OCI-LY7 (cell line): ENCODE measurements around the gene DNAI1. TPM values are rescaled to one million over a fixed set of nuclear protein-coding genes. Genes with fewer than 3 reads are reported as not detected.
A peak's percentile ranks its signal among the peaks of the same experiment; 100 is the strongest.

Experiments
- BruUV-seq: library from RNA; stranded (reverse); fragments of 400-500 nt; replicated peaks from 2 replicates; lab custom pipeline; 2021; lab: Mats Ljungman, UMichigan
- CTCF ChIA-PET: fragments of 300-600 bp; sonication (Branson Sonifier 250); formaldehyde crosslinking; loops from one replicate; lab custom pipeline; 2022; ENCODE audit warnings: antibody characterized with exemption; ENCODE audit not compliant: unreplicated experiment; lab: Charles Lee
- POLR2A ChIA-PET: fragments of 300-600 bp; sonication (Branson Sonifier 250); formaldehyde crosslinking; loops from one replicate; lab custom pipeline; 2022; ENCODE audit warnings: antibody characterized with exemption; lab: Charles Lee
- DNase-seq: peaks from one replicate; pipeline ENCODE4 v3.0.0-alpha.2; 2015; ENCODE audit warnings: low spot score
- H2AFZ ChIP-seq: fragments of 200-600 bp; sonication (generic), shearing (Covaris generic); 2 replicates; pipeline ENCODE4 v1.6.1; 2014; ENCODE audit warnings: mild to moderate bottlenecking, antibody characterized with exemption, low read length, moderate library complexity
- H3K27ac ChIP-seq: fragments of 200-600 bp; sonication (generic); 2 replicates; pipeline ENCODE4 v1.5.1; 2014; ENCODE audit warnings: mixed run types, low read depth, mild to moderate bottlenecking, moderate library complexity, low read length, inconsistent platforms; ENCODE audit not compliant: poor library complexity, severe bottlenecking
- H3K36me3 ChIP-seq: fragments of 200-600 bp; sonication (generic); 2 replicates; pipeline ENCODE4 v1.6.1; 2014; ENCODE audit warnings: mild to moderate bottlenecking, antibody characterized with exemption, low read length, moderate library complexity, mixed read lengths; ENCODE audit not compliant: insufficient read depth
- H3K4me1 ChIP-seq: fragments of 200-600 bp; sonication (generic); 2 replicates; pipeline ENCODE4 v1.5.1; 2014; ENCODE audit warnings: mild to moderate bottlenecking, low read length; ENCODE audit not compliant: insufficient read depth, poor library complexity, severe bottlenecking
- H3K4me2 ChIP-seq: fragments of 200-600 bp; sonication (generic); 2 replicates; pipeline ENCODE4 v1.6.1; 2014; ENCODE audit warnings: mild to moderate bottlenecking, low read length
- H3K4me3 ChIP-seq: fragments of 200-600 bp; sonication (generic); 2 replicates; pipeline ENCODE4 v1.5.1; 2014; ENCODE audit warnings: mild to moderate bottlenecking, low read depth, low read length; ENCODE audit not compliant: poor library complexity, severe bottlenecking
- H3K79me2 ChIP-seq: fragments of 200-600 bp; sonication (generic); 2 replicates; pipeline ENCODE4 v1.6.1; 2016; ENCODE audit warnings: low read depth, mild to moderate bottlenecking, low read length, moderate library complexity, mixed read lengths; ENCODE audit not compliant: insufficient read depth
- H3K9me2 ChIP-seq: fragments of 200-600 bp; sonication (generic); 2 replicates; pipeline ENCODE4 v1.6.1; 2016; ENCODE audit warnings: mild to moderate bottlenecking, low read length, mixed read lengths; ENCODE audit not compliant: insufficient read depth
- H3K9me3 ChIP-seq: fragments of 200-600 bp; sonication (generic); 2 replicates; pipeline ENCODE4 v1.6.1; 2014; ENCODE audit warnings: mild to moderate bottlenecking, mixed run types, low read length, mixed read lengths
- H4K20me1 ChIP-seq: fragments of 200-600 bp; sonication (generic); 2 replicates; pipeline ENCODE4 v1.6.1; 2014; ENCODE audit warnings: mild to moderate bottlenecking, antibody characterized with exemption, low read length, moderate library complexity, mixed read lengths; ENCODE audit not compliant: insufficient read depth
- CTCF ChIP-seq: fragments of 200-600 bp; sonication (generic); conservative IDR thresholded peaks from 2 replicates; pipeline ENCODE4 v1.5.1; 2014; ENCODE audit warnings: mild to moderate bottlenecking, antibody characterized with exemption, low read length, moderate library complexity, mixed read lengths
- EZH2phosphoT487 ChIP-seq: fragments of 200-600 bp; sonication (generic); IDR thresholded peaks from 2 replicates; pipeline ENCODE4 v1.6.1; 2018; ENCODE audit warnings: low read depth, borderline replicate concordance, mild to moderate bottlenecking, mixed run types, antibody characterized with exemption, low read length, moderate library complexity, mixed read lengths
- intact Hi-C: fragments of 100-400 bp; cut with micrococcal nuclease; formaldehyde crosslinking; loops from one replicate; pipeline ENCODE4 v1.10.0; 2022; ENCODE audit not compliant: unreplicated experiment
- total RNA-seq, 2 experiments: library from RNA; depleted of rRNA in 1 of 2; stranded (reverse); fragments of >200 nt in 1 of 2; shearing (Covaris generic) in 1 of 2; gene quantifications; 2 replicates each; pipeline ENCODE4 v1.2.3, GENCODE V29; 2014 to 2022

Gene DNAI1
- total RNA-seq, 2 experiments from 2014 or later, result 0.57 to 0.97 TPM

- TF ChIP-seq CTCF (no peak), EZH2phosphoT487 (no peak)
- no TSS peak for BruUV-seq
Observed at GRCh38 chr9:34412336-34412735, 46.3 kb upstream of the DNAI1 start.

GRCh38 chr9:34413231-34413852 is 45.3 kb upstream of the DNAI1 start:
- H3K4me1 ChIP-seq, result no peaks in the 10 kb centered on the region
- H3K79me2 ChIP-seq, result no peaks in the 10 kb centered on the region
- CTCF ChIA-PET, result interaction anchor here (0.9 kb wide), 1 partner anchor 34 kb away, joined by 3 read pairs; no protein-coding TSS in a partner anchor
- BruUV-seq, result no TSS peak
- no peak overlapping the region for H2AFZ ChIP-seq
- no peaks in the 10 kb centered on the region for H3K9me3 ChIP-seq
- DNase-seq, result peak; percentile 42
- TF ChIP-seq CTCF, result no peak
- no peak for TF ChIP-seq EZH2phosphoT487
- no peak overlapping the region for H3K4me2 ChIP-seq
- no peaks in the 10 kb centered on the region for H3K9me2 ChIP-seq
- intact Hi-C loops, result no loop called here
- H3K4me3 ChIP-seq, result no peak overlapping the region
- POLR2A ChIA-PET, result interaction anchor here (1.5 kb wide), 1 partner anchor 10 kb away, joined by 3 read pairs; no protein-coding TSS in a partner anchor
- no peaks in the 10 kb centered on the region; the same call in 1 of the 2 replicates for H4K20me1 ChIP-seq
- no peak overlapping the region for H3K27ac ChIP-seq
- no peaks in the 10 kb centered on the region for H3K36me3 ChIP-seq

More at GRCh38 chr9:34412336-34412735, 46.3 kb upstream of the DNAI1 start:
- Histone ChIP-seq H3K4me1 (no peaks in the 10 kb centered on the region), H3K36me3 (no peaks in the 10 kb centered on the region), H3K4me3 (no peak overlapping the region), H3K4me2 (no peak overlapping the region), H3K27ac (no peak overlapping the region), H3K9me3 (no peaks in the 10 kb centered on the region), H2AFZ (no peak overlapping the region), H3K9me2 (no peaks in the 10 kb centered on the region), H3K79me2 (no peaks in the 10 kb centered on the region), H4K20me1 (no peaks in the 10 kb centered on the region; the same call in 1 of the 2 replicates)
- DNase-seq, result no peak
- CTCF ChIA-PET, result no interaction called here
- POLR2A ChIA-PET, result interaction anchor here (0.9 kb wide), 1 partner anchor 18 kb away, joined by 3 read pairs; no protein-coding TSS in a partner anchor
- intact Hi-C loops, result no loop called here

GRCh38 chr9:34417734-34418133 is 40.9 kb upstream of the DNAI1 start:
- no peak for DNase-seq
- Histone ChIP-seq H3K36me3 (no peaks in the 10 kb centered on the region), H3K79me2 (no peaks in the 10 kb centered on the region), H3K27ac (no peak overlapping the region), H2AFZ (no peak overlapping the region), H3K9me3 (no peaks in the 10 kb centered on the region), H3K4me2 (no peak overlapping the region), H3K4me1 (no peaks in the 10 kb centered on the region), H4K20me1 (no peaks in the 10 kb centered on the region; the same call in 1 of the 2 replicates), H3K4me3 (no peak overlapping the region), H3K9me2 (no peaks in the 10 kb centered on the region)
- TF ChIP-seq CTCF (no peak), EZH2phosphoT487 (no peak)
- POLR2A ChIA-PET, result no interaction called here
- CTCF ChIA-PET, result no interaction called here
- intact Hi-C loops, result no loop called here
- no TSS peak for BruUV-seq
